Measurements from ENCODE around the gene PREX1.

The PREX1 gene

GRCh38 chr20:48852609-48853008, 24.8 kb upstream of the PREX1 start:
- no peak overlapping the region for H3K4me3 ChIP-seq (ENCODE audit: low read depth, low read length)
- no peak for TF ChIP-seq CTCF (IDR thresholded peaks at IDR 0.05; ENCODE audit: borderline replicate concordance, insufficient read depth, low read depth, low read length)

- no peak overlapping the region for H3K4me3 ChIP-seq (ENCODE audit: low read depth, low read length)
- no peak for TF ChIP-seq CTCF (IDR thresholded peaks at IDR 0.05; ENCODE audit: borderline replicate concordance, insufficient read depth, low read depth, low read length)
These were observed 23.8 kb upstream of the PREX1 start for GRCh38 chr20:48851579-48851978.

- TF ChIP-seq CTCF (IDR thresholded peaks at IDR 0.05; ENCODE audit: borderline replicate concordance, insufficient read depth, low read depth, low read length) = no peak
- no peak overlapping the region for H3K4me3 ChIP-seq (ENCODE audit: low read depth, low read length)
These were observed 23.1 kb upstream of the PREX1 start for GRCh38 chr20:48850977-48851299.

GRCh38 chr20:48850257-48850976, 22.6 kb upstream of the PREX1 start:
- no peak for TF ChIP-seq CTCF (IDR thresholded peaks at IDR 0.05; ENCODE audit: borderline replicate concordance, insufficient read depth, low read depth, low read length)
- no peak overlapping the region for H3K4me3 ChIP-seq (ENCODE audit: low read depth, low read length)

GRCh38 chr20:48849779-48850178, 22.0 kb upstream of the PREX1 start:
- TF ChIP-seq CTCF (IDR thresholded peaks at IDR 0.05; ENCODE audit: borderline replicate concordance, insufficient read depth, low read depth, low read length) = no peak
- no peak overlapping the region for H3K4me3 ChIP-seq (ENCODE audit: low read depth, low read length)

GRCh38 chr20:48849299-48849698, 21.5 kb upstream of the PREX1 start:
- TF ChIP-seq CTCF (IDR thresholded peaks at IDR 0.05; ENCODE audit: borderline replicate concordance, insufficient read depth, low read depth, low read length) = no peak
- no peak overlapping the region for H3K4me3 ChIP-seq (ENCODE audit: low read depth, low read length)

GRCh38 chr20:48847498-48848205, 19.9 kb upstream of the PREX1 start:
- no peak overlapping the region for H3K4me3 ChIP-seq (ENCODE audit: low read depth, low read length)
- no peak for TF ChIP-seq CTCF (IDR thresholded peaks at IDR 0.05; ENCODE audit: borderline replicate concordance, insufficient read depth, low read depth, low read length)
